Hypothalamus (tissue), 51 donors: ENCODE measurements around the gene ATF3.

ENCODE experiments used
- DNase-seq, 51 donors: peaks; one replicate each; lab custom pipeline; 2025; lab: John Stamatoyannopoulos, UW

The ATF3 gene

DNA sequence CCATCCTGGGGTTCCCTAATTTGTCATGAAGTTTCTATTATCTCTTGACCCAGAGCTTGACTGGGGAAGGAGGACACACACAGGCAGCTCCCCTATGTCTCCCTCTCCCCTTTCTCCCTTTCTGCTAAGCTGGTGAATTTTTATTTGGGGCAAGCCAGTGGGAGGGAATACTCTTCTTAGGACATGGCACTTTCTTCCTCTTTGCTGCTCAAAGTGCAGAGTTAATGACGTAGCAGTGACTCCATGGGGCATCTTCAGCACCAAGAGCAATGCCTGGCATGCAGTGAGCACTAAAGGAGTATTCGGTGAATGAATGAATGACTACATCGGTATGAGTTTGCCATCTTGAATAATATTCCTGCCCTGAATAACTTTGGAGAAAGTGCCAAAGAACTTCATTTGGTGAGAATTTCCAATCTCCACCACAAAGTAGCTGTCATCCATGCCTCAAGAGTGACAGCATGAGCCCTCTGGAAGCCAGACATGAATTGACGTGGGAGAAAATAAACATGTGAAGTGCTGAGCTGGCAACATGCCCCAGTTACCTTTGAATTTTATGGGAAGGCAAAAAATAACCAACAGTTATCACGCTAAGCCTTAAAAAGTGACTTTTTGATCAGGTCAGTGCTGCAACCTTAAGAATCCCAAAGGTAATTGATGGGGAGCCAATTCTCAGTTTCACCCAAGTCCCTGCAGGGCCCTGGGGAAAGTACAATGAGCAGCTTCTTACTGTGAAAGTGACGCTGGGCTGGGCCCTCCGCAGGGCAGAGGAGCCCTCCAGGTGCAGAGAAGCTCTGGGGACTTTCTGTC, 22.1 kb upstream of the ATF3 start:
- no peak for DNase-seq

DNA sequence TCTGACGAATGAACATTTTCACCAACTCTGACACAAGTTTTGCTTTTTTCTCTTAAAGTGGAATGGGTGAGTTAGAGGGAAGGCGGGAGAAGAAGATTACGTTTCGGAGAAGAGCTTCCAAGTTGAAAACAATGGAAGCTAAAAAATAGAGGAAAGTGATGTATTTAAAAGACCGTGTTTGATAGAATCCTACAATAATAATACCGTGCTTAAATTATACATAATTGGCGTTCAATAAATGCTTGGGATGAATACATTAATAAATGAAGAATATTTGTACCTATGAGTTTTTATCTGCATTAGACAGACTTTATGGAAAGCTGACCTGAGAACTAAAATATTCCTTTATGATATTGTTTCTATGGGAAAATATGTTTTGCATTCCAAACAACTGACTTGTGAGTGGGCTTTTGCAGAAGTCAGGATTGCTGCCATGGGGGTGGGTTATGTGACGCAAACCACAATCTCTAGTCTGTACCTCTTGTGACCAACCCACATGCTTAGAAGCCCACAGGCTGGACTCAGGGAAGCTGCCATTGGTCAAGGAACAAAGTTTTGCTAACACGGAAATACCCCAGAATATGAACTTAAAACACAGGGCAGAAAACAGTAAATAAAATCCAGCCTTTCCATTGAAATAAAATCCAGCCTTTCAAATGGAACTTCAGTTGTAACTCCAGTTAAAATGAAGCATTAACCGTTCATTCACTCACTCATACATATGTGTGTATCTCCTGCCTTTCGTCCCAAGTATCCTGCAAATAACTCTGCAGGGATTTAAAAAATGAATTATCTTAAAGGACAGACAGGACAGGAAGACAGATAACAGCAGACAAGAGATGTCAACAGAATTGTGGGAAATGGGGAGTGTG, 21.3 kb upstream of the ATF3 start:
- no peak for DNase-seq

DNA sequence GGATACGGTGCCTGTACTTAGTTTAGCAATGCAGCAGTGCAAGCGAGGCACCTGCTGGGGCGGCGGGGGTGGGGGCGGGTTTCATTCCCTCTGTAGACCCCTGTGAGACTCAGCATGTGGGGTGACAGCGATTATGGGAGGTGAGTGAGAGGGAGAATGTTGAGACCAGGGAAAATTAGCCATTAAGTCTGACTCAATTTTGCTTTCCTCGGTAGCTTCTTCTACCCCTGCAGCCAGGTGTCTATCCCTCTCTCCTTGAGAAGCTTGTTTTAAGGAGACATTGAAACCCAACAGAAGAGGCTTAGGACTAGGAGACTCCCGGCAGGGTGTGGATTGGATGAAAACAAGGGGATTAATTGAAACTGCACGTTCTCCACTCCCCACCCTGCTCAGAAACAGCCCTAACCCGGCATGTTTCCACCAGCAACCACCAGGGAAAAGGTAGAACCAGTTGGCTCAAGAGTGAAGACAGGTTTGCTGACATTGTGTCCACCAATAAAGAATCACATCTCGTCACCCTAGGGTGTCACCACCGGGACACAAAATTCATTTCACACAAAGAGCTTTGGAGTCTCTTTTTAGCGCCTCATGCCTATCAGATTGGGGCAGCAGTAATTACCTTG, 20.6 kb upstream of the ATF3 start:
- no peak for DNase-seq

- DNase-seq, result no peak
Measured at GRCh38 chr1:212589446-212589845, 19.1 kb upstream of the ATF3 start.

DNA sequence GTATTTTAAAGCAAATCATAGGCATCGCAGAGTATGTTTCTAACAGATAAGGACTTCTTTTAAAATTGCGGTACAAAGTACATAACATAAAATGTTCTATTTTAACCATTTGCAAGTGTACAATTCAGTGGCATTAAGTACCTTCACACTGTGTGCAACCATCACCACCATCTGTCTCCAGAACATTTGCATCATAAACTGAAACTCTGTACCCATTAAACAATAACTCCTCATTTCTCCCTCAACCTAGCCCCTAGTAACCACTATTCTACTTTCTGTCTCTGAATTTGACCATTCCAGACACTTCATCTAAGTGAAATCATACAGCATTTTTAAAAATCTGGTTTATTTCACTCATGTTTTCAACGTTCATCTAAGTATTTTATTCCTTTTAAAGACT, 16.6 kb upstream of the ATF3 start:
- no peak for DNase-seq

DNA sequence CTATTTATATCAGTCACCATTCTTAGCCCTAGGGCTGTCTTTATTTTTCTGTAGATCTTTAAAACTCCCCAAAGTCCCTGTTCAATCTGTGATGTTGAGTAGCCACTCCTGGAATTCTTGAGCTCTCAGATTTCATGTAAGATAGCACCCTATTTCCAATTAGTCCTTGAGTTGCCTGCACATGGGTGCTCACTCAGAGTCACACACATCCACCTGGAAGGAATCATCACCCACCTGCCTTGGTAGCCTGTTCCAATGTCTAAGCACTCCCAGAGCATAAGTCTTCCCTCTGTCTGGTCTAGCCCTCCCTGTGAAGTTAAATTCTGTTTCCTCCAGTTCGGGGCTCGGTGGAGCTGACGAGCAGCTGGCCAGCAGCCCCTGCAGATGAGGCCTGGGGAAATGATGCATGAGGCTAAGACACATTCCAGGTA, 14.7 kb upstream of the ATF3 start:
- DNase-seq, result no peak

- DNase-seq, result no peak
Measured at GRCh38 chr1:212594640-212595039, 13.9 kb upstream of the ATF3 start.

DNA sequence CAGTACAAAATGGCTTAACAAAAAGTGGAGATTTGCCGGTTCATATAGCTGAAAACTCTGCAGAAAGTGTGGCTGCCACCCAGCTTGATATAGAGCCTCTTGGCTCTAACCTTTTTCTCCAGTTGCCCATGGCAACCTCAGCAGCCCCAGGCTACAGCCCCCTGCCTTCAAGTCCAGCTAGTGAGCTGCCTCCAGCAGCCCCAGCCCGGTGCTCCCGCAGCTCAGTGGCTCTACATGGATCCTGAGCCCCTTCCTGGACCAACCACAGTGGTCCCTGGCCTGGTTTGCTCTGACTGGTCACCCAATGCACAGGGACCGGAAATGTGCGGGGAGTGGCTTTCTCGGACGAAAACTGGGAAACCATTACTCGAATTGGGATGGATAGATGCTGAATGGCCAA, 13.3 kb upstream of the ATF3 start:
- DNase-seq, result no peak

- no peak for DNase-seq
Measured at GRCh38 chr1:212595787-212596714, 12.5 kb upstream of the ATF3 start.

DNA sequence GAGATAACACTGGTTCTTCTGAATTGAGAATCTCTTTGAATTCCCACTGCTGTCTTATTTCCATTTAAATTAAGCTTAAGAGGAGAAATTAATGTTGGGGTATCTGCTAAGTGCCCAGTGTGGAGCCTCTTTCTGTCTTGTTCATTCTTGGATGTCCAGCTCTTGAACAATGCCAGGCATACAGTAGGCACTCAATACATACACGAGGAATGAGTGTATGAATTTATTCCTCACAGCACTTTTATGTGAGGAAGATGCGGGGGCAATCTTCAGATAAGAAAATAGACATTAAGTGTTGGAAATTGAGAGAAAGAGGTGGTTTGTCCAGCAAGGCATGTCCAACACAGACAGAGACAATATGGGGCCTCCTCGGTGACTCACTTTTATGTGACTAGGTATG, 11.8 kb upstream of the ATF3 start:
- no peak for DNase-seq

DNA sequence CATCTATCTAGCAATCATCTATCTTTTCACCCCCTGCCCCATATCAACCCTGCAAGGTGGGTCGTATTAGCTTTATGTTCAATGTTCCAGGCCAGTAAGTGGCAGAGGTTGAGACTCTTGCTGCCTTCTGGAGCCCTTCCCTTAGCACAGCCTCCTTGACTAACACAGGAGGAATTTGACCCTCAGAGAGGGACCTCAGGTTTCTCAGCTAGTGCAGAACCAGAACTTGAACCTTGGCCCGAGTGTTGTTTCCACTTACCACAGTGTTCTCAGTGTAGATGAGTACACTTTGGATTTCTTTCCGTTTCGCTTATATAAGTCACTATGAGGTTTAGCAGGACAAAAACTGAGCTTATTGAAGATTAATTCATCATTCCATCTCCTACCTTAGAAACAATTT, 11.1 kb upstream of the ATF3 start:
- no peak for DNase-seq

DNA sequence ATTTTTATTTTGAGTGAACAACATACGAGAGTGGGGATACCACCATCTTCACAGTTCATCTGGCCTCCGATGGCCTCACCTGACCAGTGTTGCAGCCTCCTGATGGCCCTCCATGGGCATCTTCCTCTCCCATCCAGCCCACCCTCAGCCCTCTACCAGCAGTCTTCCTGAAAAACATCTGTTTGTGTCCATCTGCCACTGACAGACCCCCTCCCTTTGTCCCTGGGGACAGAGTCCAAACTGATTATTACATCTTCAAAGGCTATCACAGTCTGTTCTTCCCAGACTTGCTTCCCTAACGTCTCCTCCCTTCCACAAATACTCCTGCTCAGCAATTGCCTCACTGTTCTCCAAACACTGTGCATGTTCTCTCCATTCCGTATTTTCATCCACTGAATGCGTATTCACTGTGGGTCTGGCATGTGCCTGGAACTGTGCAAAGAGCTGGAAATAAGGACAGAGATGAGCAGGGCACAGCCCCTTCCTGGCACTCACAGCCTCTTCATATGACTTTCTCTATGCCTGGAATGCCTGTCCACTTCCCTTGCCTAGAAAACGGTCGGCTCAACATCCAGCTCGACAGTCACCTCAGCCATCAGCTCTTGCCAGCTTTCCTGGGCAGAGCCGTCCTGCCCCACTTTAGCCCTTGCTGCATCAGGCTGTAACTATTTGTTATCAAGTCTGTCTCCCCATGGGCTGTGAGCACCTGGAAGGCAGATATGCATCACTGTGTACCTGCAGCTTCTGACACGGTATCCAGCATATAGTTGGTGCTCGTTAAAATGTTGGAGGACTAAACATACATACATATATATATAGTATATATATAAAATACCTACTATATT, 8.3 kb upstream of the ATF3 start:
- DNase-seq, result no peak

DNA sequence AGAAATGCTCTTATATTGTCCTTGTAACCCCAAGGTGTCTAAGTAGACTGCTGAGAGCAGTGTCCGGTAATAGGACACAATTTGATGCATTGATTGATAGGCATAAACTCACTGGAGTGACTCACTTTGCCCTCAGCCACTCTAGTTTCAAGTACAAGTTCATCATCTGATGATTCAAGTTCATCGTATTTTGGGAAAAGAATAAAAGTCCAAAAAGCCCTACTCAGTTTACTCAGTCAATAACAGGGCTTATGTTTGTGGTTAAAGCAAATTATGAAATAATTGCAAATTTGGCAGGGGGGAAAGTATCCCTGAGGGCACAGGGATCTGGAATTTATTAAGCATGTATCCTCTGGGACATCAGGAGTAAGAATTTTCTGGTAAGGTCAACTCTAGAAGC, 7.6 kb upstream of the ATF3 start:
- DNase-seq, result no peak

DNA sequence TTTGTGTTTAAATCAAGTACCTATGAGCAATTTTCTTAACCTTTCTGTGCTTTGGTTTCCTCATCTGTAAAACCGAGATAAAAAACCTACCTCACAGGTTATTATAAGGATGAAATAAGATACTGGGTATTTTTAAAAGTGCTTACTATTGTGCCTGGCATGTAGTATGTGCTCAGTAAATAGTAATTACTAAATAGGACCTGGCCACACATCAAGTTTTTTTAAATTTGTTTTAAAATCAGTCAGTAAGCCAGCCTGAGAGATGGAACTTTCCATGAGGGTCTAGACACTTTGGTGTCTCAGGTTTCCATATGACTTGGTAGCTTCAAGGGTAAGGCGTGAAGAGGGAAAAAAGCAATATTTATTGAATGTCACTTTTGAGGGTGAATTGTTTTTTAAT, 7.0 kb upstream of the ATF3 start:
- no peak for DNase-seq

DNA sequence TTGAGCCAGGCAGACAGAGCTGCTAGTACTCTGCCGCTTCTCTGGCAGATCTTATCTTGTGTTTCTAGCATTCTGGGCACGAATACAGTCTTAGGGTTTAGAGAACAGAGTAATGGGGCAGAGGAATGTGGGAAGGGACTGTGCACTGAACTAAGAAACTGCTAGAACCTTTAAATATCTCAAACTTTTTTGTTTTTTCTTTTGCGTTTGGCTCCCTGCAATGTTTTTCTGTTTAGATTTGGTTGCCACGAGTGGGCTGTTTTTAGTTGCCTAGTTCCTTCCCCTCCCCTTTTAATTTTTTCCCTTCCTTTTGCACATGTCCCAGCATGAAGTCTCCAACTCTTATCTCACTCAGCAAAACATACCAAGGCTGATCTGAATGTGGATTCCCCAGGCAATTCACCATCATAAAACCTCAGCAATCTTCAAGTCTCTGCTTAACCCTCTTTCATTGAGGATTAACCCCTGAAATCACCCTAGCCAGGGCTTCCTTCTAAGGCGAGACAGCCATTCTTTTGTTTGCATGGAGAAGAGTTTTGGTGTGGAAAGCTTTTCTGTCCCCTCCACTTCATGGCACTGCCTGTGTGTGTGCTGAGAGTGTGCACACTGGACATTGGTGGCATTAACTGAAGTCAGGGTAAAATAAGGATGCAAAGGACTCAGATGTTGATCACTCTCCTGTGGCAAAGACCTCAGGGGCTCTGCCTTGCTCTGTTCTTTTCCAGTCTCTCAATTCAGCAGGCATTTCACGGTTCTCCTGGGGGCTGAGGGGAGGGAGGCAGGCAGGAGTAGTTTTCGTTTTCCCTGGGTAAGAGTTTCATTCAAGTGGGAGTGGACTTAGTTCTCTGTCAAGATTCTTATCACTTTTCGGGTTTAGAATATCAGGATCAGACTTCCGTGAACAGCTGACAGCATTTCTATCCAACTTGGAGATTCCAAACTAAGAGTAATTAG, 2.8 kb upstream of the ATF3 start:
- DNase-seq, result no peak

GRCh38 chr1:212606395-212607205, 2.0 kb upstream of the ATF3 start:
- peak in 3 of 51 donors; percentile 9 to 31 (median 12) for DNase-seq

DNA sequence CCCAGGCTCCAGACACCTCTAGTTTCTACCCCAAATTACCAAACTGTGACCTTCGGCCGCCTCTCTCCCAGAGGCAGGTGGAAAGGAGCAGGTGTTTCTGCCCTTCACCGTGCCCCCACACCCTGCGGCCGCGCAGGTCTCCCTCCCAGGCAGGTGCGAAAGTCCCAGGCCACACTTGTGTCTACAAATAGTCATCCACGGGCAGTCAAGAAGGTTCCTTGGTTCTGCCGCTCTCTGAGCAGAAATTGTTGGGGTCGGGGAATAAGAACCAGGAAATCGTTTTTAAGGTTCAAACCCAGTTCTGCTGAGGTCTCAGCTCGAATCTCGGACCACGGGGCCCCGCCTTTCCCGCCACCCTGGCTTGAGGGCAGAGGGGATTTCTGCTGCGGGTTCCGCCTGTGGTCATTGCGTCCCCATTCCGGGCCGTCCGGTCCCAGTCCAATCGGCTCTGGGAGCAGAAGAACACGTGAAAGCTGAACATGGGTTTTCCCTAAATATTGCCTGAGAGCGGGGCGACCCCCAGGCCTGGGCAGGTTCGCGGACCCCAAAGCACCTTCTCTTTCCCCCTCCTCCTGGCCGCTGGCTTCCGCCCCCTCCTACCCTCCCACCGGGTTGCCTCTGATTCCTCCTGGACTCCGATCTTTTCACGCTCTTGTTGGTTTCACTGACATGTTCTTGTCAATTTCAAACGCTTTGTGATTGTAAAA, 1.2 kb upstream of the ATF3 start:
- peak in 15 of 51 donors; percentile 8 to 57 (median 32) for DNase-seq
